Measurements from ENCODE around the gene KIAA0232. TPM values are rescaled to one million over a fixed set of nuclear protein-coding genes. Genes with fewer than 3 reads are reported as not detected.
"Not testable (repeated sequence)": the region's sequence is repeated elsewhere in the genome, so short reads cannot be mapped to it uniquely, and the experiment has no call there.

The KIAA0232 gene
- total RNA-seq, 1 experiment from 2014 or later: 15.6 TPM

DNA sequence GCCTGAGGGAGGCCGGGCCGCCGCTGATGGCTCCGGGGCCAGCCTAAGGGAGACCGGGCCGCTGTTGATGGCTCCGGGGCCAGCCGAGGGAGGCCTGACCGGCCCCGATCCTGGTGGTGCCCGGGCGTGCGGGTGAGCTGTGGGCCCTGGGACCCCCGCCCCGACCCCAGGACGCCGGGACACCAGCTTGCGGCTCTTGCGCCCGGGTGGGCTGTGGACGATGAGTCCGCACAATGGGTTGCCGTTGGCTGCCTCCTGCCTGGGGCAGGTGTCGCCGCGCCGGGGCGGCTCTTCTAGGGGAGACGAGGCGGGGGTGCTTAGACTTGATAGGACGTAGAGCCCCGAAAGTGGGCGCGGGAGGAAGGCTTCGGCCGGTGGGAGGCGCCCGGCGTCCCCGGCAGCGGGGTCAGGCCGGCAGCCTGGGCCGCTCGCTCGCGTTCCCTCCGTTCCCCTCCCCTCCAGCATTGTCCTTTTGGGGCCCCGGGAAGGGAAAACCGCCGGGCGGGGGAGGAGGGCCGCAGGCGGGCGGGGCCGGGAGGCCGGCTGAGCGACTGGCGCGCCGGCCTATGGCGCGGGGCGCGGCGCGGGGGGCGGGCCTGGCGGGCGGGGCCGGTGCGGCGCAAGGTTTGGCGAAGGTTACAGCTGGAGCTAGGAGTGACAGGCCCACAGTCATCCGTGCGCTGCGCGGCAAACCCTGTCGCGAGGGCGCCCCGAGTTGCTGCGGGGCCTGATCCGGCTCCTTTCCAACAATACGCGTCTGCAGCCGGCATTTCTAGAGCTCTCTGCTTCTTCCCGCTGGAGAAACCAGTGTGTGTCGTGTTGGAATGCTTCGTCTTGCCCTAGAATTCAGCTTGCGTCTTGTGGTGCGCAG lies 819 bp downstream of the KIAA0232 start:
- no TSS peak for BruUV-seq (replicated peaks)
- CTCF ChIA-PET: interaction anchor here (0.6 to 4.1 kb wide), 7 partner anchors 10 to 108 kb away, joined by 3 to 23 read pairs (median 3); partner anchors contain the start of gene BLOC1S4
- Mint-ChIP-seq H3K27me3 (ENCODE audit: insufficient read depth, unreplicated experiment) (no peaks in the 10 kb centered on the region), H3K4me3 (ENCODE audit: unreplicated experiment) (peak overlapping the region; percentile 78), H3K9me3 (ENCODE audit: unreplicated experiment) (no peaks in the 10 kb centered on the region), H3K27ac (ENCODE audit: low read depth, unreplicated experiment) (no peak overlapping the region), H3K4me1 (ENCODE audit: insufficient read depth, unreplicated experiment) (peaks cover 22% of the 10 kb centered on the region), H3K36me3 (ENCODE audit: insufficient read depth, unreplicated experiment) (peaks cover 10% of the 10 kb centered on the region)
- POLR2A ChIA-PET: interaction anchor here (0.6 to 3.6 kb wide), 19 partner anchors 12 to 204 kb away, joined by 3 to 15 read pairs (median 4); partner anchors contain the start of gene TBC1D14
- intact Hi-C loops (cut with micrococcal nuclease): loop anchor here (5.0 kb wide), 1 partner anchor 61 kb away; no protein-coding TSS in a partner anchor
- peak; percentile 88 for DNase-seq (ENCODE audit: unreplicated experiment)
- TF ChIP-seq, protein P1, sequence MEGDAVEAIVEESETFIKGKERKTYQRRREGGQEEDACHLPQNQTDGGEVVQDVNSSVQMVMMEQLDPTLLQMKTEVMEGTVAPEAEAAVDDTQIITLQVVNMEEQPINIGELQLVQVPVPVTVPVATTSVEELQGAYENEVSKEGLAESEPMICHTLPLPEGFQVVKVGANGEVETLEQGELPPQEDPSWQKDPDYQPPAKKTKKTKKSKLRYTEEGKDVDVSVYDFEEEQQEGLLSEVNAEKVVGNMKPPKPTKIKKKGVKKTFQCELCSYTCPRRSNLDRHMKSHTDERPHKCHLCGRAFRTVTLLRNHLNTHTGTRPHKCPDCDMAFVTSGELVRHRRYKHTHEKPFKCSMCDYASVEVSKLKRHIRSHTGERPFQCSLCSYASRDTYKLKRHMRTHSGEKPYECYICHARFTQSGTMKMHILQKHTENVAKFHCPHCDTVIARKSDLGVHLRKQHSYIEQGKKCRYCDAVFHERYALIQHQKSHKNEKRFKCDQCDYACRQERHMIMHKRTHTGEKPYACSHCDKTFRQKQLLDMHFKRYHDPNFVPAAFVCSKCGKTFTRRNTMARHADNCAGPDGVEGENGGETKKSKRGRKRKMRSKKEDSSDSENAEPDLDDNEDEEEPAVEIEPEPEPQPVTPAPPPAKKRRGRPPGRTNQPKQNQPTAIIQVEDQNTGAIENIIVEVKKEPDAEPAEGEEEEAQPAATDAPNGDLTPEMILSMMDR (IDR thresholded peaks at IDR 0.05; ENCODE audit: unreplicated experiment): no peak

DNA sequence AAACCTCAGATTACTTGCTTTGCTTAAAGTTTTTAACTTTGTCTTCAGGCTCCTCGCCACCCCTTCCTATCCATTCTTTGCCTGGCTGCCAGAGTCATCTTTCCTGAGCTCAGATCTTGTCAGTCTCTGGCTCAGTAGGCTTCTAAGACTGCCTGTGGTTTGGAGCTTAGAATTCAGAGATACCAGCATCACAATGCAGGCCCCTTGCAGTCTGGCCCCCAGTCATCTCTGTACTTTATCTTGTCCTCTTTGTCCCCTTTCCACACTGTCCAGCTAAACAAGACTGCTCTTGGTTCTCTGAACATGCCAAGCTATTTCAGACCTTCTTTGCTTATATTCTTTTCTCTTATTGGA lies 3.0 kb downstream of the KIAA0232 start:
- intact Hi-C loops (cut with micrococcal nuclease): no loop called here
- ChIA-PET POLR2A (interaction anchor here (0.8 to 3.6 kb wide), 6 partner anchors 10 to 111 kb away, joined by 3 to 15 read pairs (median 4); a partner anchor contains a TSS), CTCF (interaction anchor here (0.8 to 4.1 kb wide), 5 partner anchors 8 to 88 kb away, joined by 3 to 23 read pairs (median 5); no protein-coding TSS in a partner anchor)
- no peak for DNase-seq (ENCODE audit: unreplicated experiment)
- H3K27ac Mint-ChIP-seq (ENCODE audit: low read depth, unreplicated experiment): peak overlapping the region; percentile 24
- no peaks in the 10 kb centered on the region for H3K9me3 Mint-ChIP-seq (ENCODE audit: unreplicated experiment)
- no peaks in the 10 kb centered on the region for H3K27me3 Mint-ChIP-seq (ENCODE audit: insufficient read depth, unreplicated experiment)
- H3K36me3 Mint-ChIP-seq (ENCODE audit: insufficient read depth, unreplicated experiment): peaks cover 15% of the 10 kb centered on the region
- no TSS peak for BruUV-seq (replicated peaks)
- H3K4me1 Mint-ChIP-seq (ENCODE audit: insufficient read depth, unreplicated experiment): peaks cover 25% of the 10 kb centered on the region
- TF ChIP-seq, protein P1 (IDR thresholded peaks at IDR 0.05; ENCODE audit: unreplicated experiment): no peak
- H3K4me3 Mint-ChIP-seq (ENCODE audit: unreplicated experiment): no peak overlapping the region

DNA sequence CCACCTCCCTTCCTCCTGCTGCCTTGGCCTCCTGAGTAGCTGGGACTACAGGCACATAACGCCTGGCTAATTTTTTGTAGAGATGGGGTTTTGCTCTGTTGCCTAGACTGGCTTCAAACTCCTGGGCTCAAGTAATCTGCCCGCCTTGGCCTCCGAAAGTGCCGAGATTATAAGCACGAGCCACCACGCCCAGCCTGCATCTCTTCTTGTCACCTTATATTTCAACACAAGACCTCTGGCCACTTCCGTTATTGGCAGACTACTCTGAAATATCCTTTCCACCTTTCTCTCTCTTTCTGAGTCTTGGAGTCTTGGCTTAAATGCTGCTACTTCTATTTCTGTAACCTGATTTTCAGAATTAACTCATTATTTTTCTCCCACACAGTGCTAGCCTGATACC lies 5.6 kb downstream of the KIAA0232 start:
- TF ChIP-seq, protein P1 (IDR thresholded peaks at IDR 0.05; ENCODE audit: unreplicated experiment): no peak
- intact Hi-C loops (cut with micrococcal nuclease): no loop called here
- no peak for DNase-seq (ENCODE audit: unreplicated experiment)
- Mint-ChIP-seq H3K27me3 (ENCODE audit: insufficient read depth, unreplicated experiment) (no peaks in the 10 kb centered on the region), H3K9me3 (ENCODE audit: unreplicated experiment) (no peaks in the 10 kb centered on the region), H3K4me3 (ENCODE audit: unreplicated experiment) (no peak overlapping the region), H3K4me1 (ENCODE audit: insufficient read depth, unreplicated experiment) (peaks cover 31% of the 10 kb centered on the region), H3K36me3 (ENCODE audit: insufficient read depth, unreplicated experiment) (peaks cover 20% of the 10 kb centered on the region), H3K27ac (ENCODE audit: low read depth, unreplicated experiment) (no peak overlapping the region)
- POLR2A ChIA-PET: interaction anchor here (1.0 kb wide), 1 partner anchor 19 kb away, joined by 3 read pairs; no protein-coding TSS in a partner anchor
- CTCF ChIA-PET: interaction anchor here (1.0 kb wide), 1 partner anchor 85 kb away, joined by 6 read pairs; no protein-coding TSS in a partner anchor
- BruUV-seq (replicated peaks): no TSS peak

DNA sequence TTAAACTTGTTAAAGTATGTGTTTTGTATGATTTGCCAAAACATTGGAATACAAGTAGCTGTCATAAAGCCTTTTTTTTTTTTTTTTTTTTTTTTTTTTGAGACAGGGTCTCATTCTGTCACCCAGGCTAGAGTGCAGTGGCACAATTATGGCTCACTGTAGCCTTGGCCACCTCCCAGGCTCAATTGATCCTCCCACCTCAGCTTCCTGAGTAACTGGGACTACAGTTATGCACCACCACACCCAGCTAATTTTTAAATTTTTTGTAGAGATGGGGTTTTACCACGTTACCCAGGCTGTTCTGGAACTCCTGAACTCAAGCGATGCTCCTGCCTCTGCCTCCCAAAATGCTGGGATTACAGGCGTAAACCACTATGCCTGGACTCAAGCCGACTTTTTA lies 8.7 kb downstream of the KIAA0232 start:
- intact Hi-C loops (cut with micrococcal nuclease); H3K27ac Mint-ChIP-seq (ENCODE audit: low read depth, unreplicated experiment); H3K9me3 Mint-ChIP-seq (ENCODE audit: unreplicated experiment); H3K27me3 Mint-ChIP-seq (ENCODE audit: insufficient read depth, unreplicated experiment); DNase-seq (ENCODE audit: unreplicated experiment); CTCF ChIA-PET; H3K4me3 Mint-ChIP-seq (ENCODE audit: unreplicated experiment); BruUV-seq (replicated peaks); POLR2A ChIA-PET: not testable (repeated sequence)
- peaks cover 39% of the 10 kb centered on the region for H3K4me1 Mint-ChIP-seq (ENCODE audit: insufficient read depth, unreplicated experiment)
- peaks cover 28% of the 10 kb centered on the region for H3K36me3 Mint-ChIP-seq (ENCODE audit: insufficient read depth, unreplicated experiment)

DNA sequence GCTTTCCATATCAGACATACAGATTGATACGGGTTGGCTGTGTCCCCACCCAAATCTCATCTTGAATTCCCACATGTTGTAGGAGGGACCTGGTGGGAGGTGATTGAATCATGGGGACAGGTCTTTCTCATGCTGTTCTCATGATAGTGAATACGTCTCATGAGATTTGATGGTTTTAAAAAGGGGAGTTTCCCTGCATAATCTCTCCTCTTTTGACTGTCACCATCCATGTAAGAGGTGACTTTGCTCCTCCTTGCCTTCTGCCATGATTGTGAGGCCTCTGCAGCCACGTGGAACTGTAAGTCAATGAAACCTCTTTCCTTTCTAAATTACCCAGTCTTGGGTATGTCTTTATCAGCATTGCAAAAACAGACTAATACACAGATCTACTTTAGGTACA lies 9.3 kb downstream of the KIAA0232 start:
- BruUV-seq (replicated peaks); H3K9me3 Mint-ChIP-seq (ENCODE audit: unreplicated experiment); H3K27me3 Mint-ChIP-seq (ENCODE audit: insufficient read depth, unreplicated experiment); H3K27ac Mint-ChIP-seq (ENCODE audit: low read depth, unreplicated experiment); H3K4me3 Mint-ChIP-seq (ENCODE audit: unreplicated experiment); DNase-seq (ENCODE audit: unreplicated experiment); intact Hi-C loops (cut with micrococcal nuclease); POLR2A ChIA-PET: not testable (repeated sequence)
- CTCF ChIA-PET: interaction anchor here (1.1 kb wide), 1 partner anchor 82 kb away, joined by 4 read pairs; no protein-coding TSS in a partner anchor
- Mint-ChIP-seq H3K36me3 (ENCODE audit: insufficient read depth, unreplicated experiment) (peaks cover 28% of the 10 kb centered on the region), H3K4me1 (ENCODE audit: insufficient read depth, unreplicated experiment) (peaks cover 39% of the 10 kb centered on the region)
